ENCODE data around the gene RER1. TPM values are rescaled to one million over a fixed set of nuclear protein-coding genes. Genes with fewer than 3 reads are reported as not detected.

Gene RER1
- total RNA-seq, 1 donor from 2014 or later = 164 TPM

GRCh38 chr1:2350501-2350900, 41.1 kb upstream of the RER1 start:
- Mint-ChIP-seq H3K4me1 (no peaks in the 10 kb centered on the region), H3K27ac (no peak overlapping the region), H3K27me3 (no peaks in the 10 kb centered on the region), H3K36me3 (ENCODE audit: low read depth) (no peaks in the 10 kb centered on the region), H3K4me3 (no peak overlapping the region), H3K9me3 (no peaks in the 10 kb centered on the region)
- DNase-seq = no peak
- intact Hi-C loops (cut with micrococcal nuclease) = no loop called here

GRCh38 chr1:2350911-2351655, 40.6 kb upstream of the RER1 start:
- intact Hi-C loops (cut with micrococcal nuclease) = no loop called here
- H3K4me1 Mint-ChIP-seq = no peaks in the 10 kb centered on the region
- no peaks in the 10 kb centered on the region for H3K27me3 Mint-ChIP-seq

GRCh38 chr1:2351723-2352122, 39.9 kb upstream of the RER1 start:
- Mint-ChIP-seq H3K36me3 (ENCODE audit: low read depth) (no peaks in the 10 kb centered on the region), H3K4me1 (no peaks in the 10 kb centered on the region), H3K27ac (no peak overlapping the region), H3K4me3 (no peak overlapping the region), H3K9me3 (no peaks in the 10 kb centered on the region), H3K27me3 (no peaks in the 10 kb centered on the region)
- no peak for DNase-seq
- intact Hi-C loops (cut with micrococcal nuclease) = no loop called here

More at GRCh38 chr1:2350911-2351655, 40.6 kb upstream of the RER1 start:
- no peak overlapping the region for H3K4me3 Mint-ChIP-seq
- no peak overlapping the region for H3K27ac Mint-ChIP-seq
- DNase-seq = no peak
- H3K9me3 Mint-ChIP-seq = no peaks in the 10 kb centered on the region
- no peaks in the 10 kb centered on the region for H3K36me3 Mint-ChIP-seq (ENCODE audit: low read depth)

- no peak overlapping the region for H3K27ac Mint-ChIP-seq
- no peak for DNase-seq
- H3K36me3 Mint-ChIP-seq (ENCODE audit: low read depth) = no peaks in the 10 kb centered on the region
- H3K4me1 Mint-ChIP-seq = no peaks in the 10 kb centered on the region
- no peaks in the 10 kb centered on the region for H3K9me3 Mint-ChIP-seq
- no peaks in the 10 kb centered on the region for H3K27me3 Mint-ChIP-seq
- H3K4me3 Mint-ChIP-seq = no peak overlapping the region
- intact Hi-C loops (cut with micrococcal nuclease) = no loop called here
Observed at GRCh38 chr1:2352341-2352896, 39.2 kb upstream of the RER1 start.

GRCh38 chr1:2352897-2353550, 38.6 kb upstream of the RER1 start:
- Mint-ChIP-seq H3K36me3 (ENCODE audit: low read depth) (no peaks in the 10 kb centered on the region), H3K27me3 (no peaks in the 10 kb centered on the region), H3K4me1 (no peaks in the 10 kb centered on the region), H3K4me3 (no peak overlapping the region), H3K27ac (no peak overlapping the region), H3K9me3 (no peaks in the 10 kb centered on the region)
- no peak for DNase-seq
- intact Hi-C loops (cut with micrococcal nuclease) = no loop called here

GRCh38 chr1:2353551-2354438, 37.8 kb upstream of the RER1 start:
- no peaks in the 10 kb centered on the region for H3K27me3 Mint-ChIP-seq
- intact Hi-C loops (cut with micrococcal nuclease) = no loop called here
- H3K9me3 Mint-ChIP-seq = no peaks in the 10 kb centered on the region
- no peaks in the 10 kb centered on the region for H3K4me1 Mint-ChIP-seq
- no peak for DNase-seq
- no peaks in the 10 kb centered on the region for H3K36me3 Mint-ChIP-seq (ENCODE audit: low read depth)
- H3K4me3 Mint-ChIP-seq = no peak overlapping the region
- no peak overlapping the region for H3K27ac Mint-ChIP-seq

- H3K36me3 Mint-ChIP-seq (ENCODE audit: low read depth) = no peaks in the 10 kb centered on the region
- H3K27me3 Mint-ChIP-seq = no peaks in the 10 kb centered on the region
- no peak overlapping the region for H3K27ac Mint-ChIP-seq
- no peaks in the 10 kb centered on the region for H3K9me3 Mint-ChIP-seq
- intact Hi-C loops (cut with micrococcal nuclease) = no loop called here
- H3K4me1 Mint-ChIP-seq = no peaks in the 10 kb centered on the region
- no peak for DNase-seq
- no peak overlapping the region for H3K4me3 Mint-ChIP-seq
Observed at GRCh38 chr1:2354511-2355372, 36.9 kb upstream of the RER1 start.

- Mint-ChIP-seq H3K27me3 (no peaks in the 10 kb centered on the region), H3K4me3 (no peak overlapping the region), H3K27ac (no peak overlapping the region), H3K36me3 (ENCODE audit: low read depth) (no peaks in the 10 kb centered on the region), H3K4me1 (no peaks in the 10 kb centered on the region), H3K9me3 (no peaks in the 10 kb centered on the region)
- no peak for DNase-seq
- intact Hi-C loops (cut with micrococcal nuclease) = no loop called here
Observed at GRCh38 chr1:2355373-2356261, 36.0 kb upstream of the RER1 start.

GRCh38 chr1:2356401-2356800, 35.2 kb upstream of the RER1 start:
- DNase-seq = no peak
- Mint-ChIP-seq H3K27me3 (no peaks in the 10 kb centered on the region), H3K4me1 (no peaks in the 10 kb centered on the region)

GRCh38 chr1:2356911-2357845, 34.5 kb upstream of the RER1 start:
- no peaks in the 10 kb centered on the region for H3K4me1 Mint-ChIP-seq
- H3K27ac Mint-ChIP-seq = no peak overlapping the region
- no peak overlapping the region for H3K4me3 Mint-ChIP-seq
- intact Hi-C loops (cut with micrococcal nuclease) = no loop called here
- no peak for DNase-seq
- no peaks in the 10 kb centered on the region for H3K9me3 Mint-ChIP-seq
- no peaks in the 10 kb centered on the region for H3K36me3 Mint-ChIP-seq (ENCODE audit: low read depth)
- no peaks in the 10 kb centered on the region for H3K27me3 Mint-ChIP-seq

More at GRCh38 chr1:2356401-2356800, 35.2 kb upstream of the RER1 start:
- H3K36me3 Mint-ChIP-seq (ENCODE audit: low read depth) = no peaks in the 10 kb centered on the region
- no peaks in the 10 kb centered on the region for H3K9me3 Mint-ChIP-seq
- intact Hi-C loops (cut with micrococcal nuclease) = no loop called here
- H3K27ac Mint-ChIP-seq = no peak overlapping the region
- H3K4me3 Mint-ChIP-seq = no peak overlapping the region

GRCh38 chr1:2358072-2358471, 33.6 kb upstream of the RER1 start:
- Mint-ChIP-seq H3K27me3 (no peaks in the 10 kb centered on the region), H3K9me3 (no peaks in the 10 kb centered on the region), H3K36me3 (ENCODE audit: low read depth) (no peaks in the 10 kb centered on the region), H3K4me1 (no peaks in the 10 kb centered on the region), H3K4me3 (no peak overlapping the region), H3K27ac (no peak overlapping the region)
- no peak for DNase-seq
- intact Hi-C loops (cut with micrococcal nuclease) = no loop called here

All from activated CD4-positive, alpha-beta T cell treated with anti-CD3 and anti-CD28 coated beads, Interleukin-2, amount 10 ng/mL, durations not matched to agents 24 days and 14 days (primary cell).